ENCODE data around the gene TTC31.
"Not testable (repeated sequence)": the region's sequence is repeated elsewhere in the genome, so short reads cannot be mapped to it uniquely, and the experiment has no call there.

GRCh38 chr2:74483675-74484164 is 839 bp downstream of the TTC31 start:
- not testable (repeated sequence) for TF ChIP-seq POLR2A, EP300 (IDR thresholded peaks at IDR 0.05)
